HUES6 (cell line): ENCODE data around the gene SLMAP.

Experiments used
- H3K27ac ChIP-seq: 2 replicates; pipeline ENCODE4 v1.7.0; 2013; ENCODE audit warnings: low read depth, mild to moderate bottlenecking, low read length, inconsistent platforms
- H3K27me3 ChIP-seq: 2 replicates; pipeline ENCODE4 v1.6.1; 2013; ENCODE audit warnings: low read length; ENCODE audit not compliant: control insufficient read depth, insufficient read depth
- H3K36me3 ChIP-seq: 2 replicates; pipeline ENCODE4 v1.6.1; 2013; ENCODE audit warnings: low read length; ENCODE audit not compliant: control insufficient read depth, insufficient read depth
- H3K4me1 ChIP-seq: 2 replicates; pipeline ENCODE4 v1.6.1; 2013; ENCODE audit warnings: low read length; ENCODE audit not compliant: control insufficient read depth, insufficient read depth
- H3K4me3 ChIP-seq: 2 replicates; pipeline ENCODE4 v1.5.1; 2013; ENCODE audit warnings: low read depth, low read length
- H3K9ac ChIP-seq: one replicate; pipeline ENCODE4 v1.6.1; 2013; ENCODE audit warnings: mild to moderate bottlenecking, low read length
- H3K9me3 ChIP-seq: 2 replicates; pipeline ENCODE4 v1.6.1; 2013; ENCODE audit warnings: low read depth, low read length; ENCODE audit not compliant: control insufficient read depth, insufficient read depth

SLMAP gene, protein sequence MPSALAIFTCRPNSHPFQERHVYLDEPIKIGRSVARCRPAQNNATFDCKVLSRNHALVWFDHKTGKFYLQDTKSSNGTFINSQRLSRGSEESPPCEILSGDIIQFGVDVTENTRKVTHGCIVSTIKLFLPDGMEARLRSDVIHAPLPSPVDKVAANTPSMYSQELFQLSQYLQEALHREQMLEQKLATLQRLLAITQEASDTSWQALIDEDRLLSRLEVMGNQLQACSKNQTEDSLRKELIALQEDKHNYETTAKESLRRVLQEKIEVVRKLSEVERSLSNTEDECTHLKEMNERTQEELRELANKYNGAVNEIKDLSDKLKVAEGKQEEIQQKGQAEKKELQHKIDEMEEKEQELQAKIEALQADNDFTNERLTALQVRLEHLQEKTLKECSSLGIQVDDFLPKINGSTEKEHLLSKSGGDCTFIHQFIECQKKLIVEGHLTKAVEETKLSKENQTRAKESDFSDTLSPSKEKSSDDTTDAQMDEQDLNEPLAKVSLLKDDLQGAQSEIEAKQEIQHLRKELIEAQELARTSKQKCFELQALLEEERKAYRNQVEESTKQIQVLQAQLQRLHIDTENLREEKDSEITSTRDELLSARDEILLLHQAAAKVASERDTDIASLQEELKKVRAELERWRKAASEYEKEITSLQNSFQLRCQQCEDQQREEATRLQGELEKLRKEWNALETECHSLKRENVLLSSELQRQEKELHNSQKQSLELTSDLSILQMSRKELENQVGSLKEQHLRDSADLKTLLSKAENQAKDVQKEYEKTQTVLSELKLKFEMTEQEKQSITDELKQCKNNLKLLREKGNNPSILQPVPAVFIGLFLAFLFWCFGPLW

DNA sequence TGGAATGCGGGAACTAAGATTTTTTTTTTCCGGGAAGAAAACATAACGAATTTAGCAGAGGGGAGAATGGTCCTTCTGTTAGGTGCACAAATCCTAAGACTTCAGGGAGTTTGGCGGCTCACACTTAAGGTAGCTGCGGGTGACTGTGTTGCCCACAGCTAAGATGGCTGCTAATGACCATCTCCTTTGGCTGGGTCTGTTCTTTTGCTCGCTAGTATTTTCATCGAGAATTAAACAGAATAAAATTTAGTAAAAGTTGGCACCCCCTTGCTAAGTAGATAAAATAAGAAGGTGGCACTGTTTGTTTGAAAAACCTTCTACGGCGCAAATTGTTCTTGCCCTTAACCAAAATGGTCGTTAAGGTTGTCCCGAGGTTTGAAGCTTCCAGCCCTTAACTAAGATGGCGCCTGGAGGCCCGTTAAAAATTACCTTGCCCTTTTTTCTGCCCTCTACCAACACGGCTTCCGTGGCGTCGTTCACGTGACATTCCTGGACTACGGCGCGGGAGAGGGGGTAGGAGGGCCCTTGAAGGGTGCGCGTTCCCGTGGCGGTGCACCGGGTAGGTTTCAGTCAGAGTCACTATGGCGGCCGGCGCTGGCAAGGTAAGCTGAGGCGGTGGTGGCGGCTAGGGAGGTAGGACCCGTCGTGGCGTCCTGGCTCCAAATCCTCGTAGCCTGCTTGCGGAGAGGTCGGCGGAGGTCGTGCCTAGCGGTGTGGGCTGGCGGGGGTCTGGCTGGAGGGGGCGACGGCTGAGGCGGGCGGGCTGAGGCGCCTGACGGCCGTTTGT lies at the start of gene SLMAP:
TSS of gene SLMAP (plus strand) at position 569 of the 787 bp plus-strand sequence. CDS start 1,343 bp downstream, outside the sequence.
- Histone ChIP-seq H3K4me1 (peaks cover 8% of the 10 kb centered on the region; the same call in 1 of the 2 replicates), H3K9me3 (no peaks in the 10 kb centered on the region), H3K27me3 (no peaks in the 10 kb centered on the region), H3K9ac (peak within 1 kb of the TSS; percentile 90), H3K36me3 (peaks cover 14% of the 10 kb centered on the region), H3K4me3 (peak within 1 kb of the TSS; percentile 81), H3K27ac (peak within 1 kb of the TSS; percentile 97)

DNA sequence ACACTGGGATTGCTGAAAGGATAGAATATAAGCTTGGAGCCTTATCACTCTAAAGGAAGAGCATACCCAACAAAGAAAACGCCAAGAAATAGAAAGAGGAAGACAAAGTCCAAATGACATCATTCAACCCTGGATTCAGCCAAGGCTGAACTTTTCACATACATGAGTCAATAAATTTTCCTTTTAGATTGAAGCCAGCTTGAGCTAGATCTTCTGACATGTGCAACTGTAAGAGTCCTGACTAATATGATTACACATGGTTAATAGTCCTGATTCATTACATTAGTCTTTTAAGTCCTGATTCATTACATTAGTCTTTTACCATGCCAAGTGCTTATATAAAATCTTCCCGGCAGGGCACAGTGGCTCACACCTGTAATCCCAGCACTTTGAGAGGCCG lies 49.6 kb upstream of the SLMAP start:
- no peaks in the 10 kb centered on the region for H3K36me3 ChIP-seq
- H3K4me1 ChIP-seq: no peaks in the 10 kb centered on the region
- no peak overlapping the region for H3K9ac ChIP-seq
- H3K27ac ChIP-seq: no peak overlapping the region
- H3K27me3 ChIP-seq: no peaks in the 10 kb centered on the region
- no peak overlapping the region for H3K4me3 ChIP-seq
- peaks cover 5% of the 10 kb centered on the region for H3K9me3 ChIP-seq

DNA sequence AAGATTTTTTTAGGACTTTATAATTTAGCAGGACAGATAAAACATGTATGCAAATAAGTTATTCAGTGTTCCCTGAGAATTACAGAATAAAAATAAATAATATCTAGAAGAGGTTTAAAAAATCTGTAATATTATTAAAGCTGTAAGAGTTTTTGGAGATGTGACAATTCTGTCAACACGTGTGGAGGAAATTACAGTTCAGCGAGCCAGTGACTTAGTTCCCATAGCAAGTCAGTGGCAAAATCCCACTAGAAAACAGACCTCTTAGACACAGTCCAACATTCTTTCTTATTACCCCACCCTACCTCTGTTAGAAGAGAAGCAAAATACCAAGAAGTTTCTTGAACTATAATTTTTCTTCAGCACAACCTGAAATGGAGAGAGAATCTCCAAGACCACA lies 47.1 kb upstream of the SLMAP start:
- Histone ChIP-seq H3K4me3 (no peak overlapping the region), H3K36me3 (no peaks in the 10 kb centered on the region), H3K27ac (no peak overlapping the region), H3K4me1 (no peaks in the 10 kb centered on the region), H3K9me3 (peaks cover 5% of the 10 kb centered on the region), H3K27me3 (no peaks in the 10 kb centered on the region), H3K9ac (no peak overlapping the region)

DNA sequence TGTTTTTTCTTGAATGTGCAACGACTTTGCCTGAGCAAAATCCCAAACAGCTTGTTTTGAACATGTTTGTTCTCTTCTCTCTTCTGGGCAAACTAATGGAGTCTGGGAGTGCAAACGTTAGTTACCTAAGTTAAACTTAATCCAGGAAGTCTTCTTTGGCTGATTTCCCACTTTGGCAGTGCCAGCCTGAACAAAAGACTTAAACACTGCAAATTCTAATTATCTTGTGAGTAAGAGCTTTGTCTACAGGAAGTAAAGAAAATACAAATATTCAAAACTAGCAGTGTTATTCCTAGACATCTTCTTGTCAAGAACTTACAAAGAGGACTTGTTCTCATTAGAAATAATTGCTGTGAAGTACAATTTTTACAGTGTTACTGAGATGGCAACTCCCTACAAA lies 46.5 kb upstream of the SLMAP start:
- no peak overlapping the region for H3K27ac ChIP-seq
- peaks cover 5% of the 10 kb centered on the region for H3K9me3 ChIP-seq
- no peaks in the 10 kb centered on the region for H3K36me3 ChIP-seq
- H3K4me3 ChIP-seq: no peak overlapping the region
- H3K4me1 ChIP-seq: no peaks in the 10 kb centered on the region
- no peak overlapping the region for H3K9ac ChIP-seq
- no peaks in the 10 kb centered on the region for H3K27me3 ChIP-seq

DNA sequence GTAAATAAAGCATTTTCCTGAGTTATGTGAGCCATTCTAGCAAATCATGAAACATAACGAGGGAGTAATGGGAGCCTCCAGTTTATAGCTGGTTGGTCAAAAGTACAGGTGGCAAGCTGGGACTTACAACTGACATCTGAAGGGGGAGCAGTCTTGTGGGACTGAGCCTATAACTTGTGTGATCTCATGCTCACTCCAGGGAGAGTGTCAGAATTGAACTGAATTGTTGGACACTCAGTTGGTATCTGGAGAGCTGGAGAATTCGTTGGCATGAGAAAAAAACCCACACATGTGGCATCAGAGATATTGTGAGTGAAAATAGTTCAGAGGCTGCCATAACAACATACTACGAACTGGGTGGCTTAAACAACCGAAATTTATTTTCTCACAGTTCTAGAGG lies 40.4 kb upstream of the SLMAP start:
- H3K9me3 ChIP-seq: no peaks in the 10 kb centered on the region
- no peak overlapping the region for H3K4me3 ChIP-seq
- no peak overlapping the region for H3K27ac ChIP-seq

DNA sequence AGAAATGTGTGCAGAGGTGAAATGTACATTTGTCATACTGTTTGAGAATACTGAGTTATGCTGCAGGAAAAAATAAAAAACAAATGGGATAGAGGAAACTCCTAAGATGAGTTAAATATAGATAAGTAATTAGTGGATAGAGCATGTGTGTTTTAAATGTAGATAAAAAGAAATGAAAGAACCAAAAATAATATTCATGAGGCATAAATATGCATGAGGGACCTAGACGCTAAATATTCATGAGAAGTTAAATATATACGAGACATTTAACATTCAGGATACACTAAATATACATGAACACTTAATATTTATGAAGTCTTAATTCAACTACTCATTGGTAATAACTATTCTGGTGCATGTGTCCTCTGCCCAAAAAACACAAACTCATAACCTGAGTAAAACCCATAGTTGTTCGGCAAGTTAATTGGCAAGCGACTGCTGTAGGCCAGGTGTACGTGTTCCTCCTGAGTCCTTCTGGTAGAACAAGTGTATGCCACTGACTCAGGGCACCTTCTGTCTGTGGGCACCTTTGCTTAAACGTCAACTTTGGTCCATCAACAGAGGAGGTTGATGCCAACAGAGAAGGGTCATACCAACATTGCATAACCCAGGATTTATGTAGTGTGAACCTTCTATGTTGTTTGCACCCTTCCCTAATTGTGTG lies 38.8 kb upstream of the SLMAP start:
- H3K27ac ChIP-seq: no peak overlapping the region
- no peaks in the 10 kb centered on the region for H3K36me3 ChIP-seq
- no peaks in the 10 kb centered on the region for H3K4me1 ChIP-seq
- H3K9me3 ChIP-seq: no peaks in the 10 kb centered on the region
- no peaks in the 10 kb centered on the region for H3K27me3 ChIP-seq
- H3K9ac ChIP-seq: no peak overlapping the region
- no peak overlapping the region for H3K4me3 ChIP-seq

More for the DNA sequence above, 40.4 kb upstream of the SLMAP start:
- Histone ChIP-seq H3K36me3 (no peaks in the 10 kb centered on the region), H3K9ac (no peak overlapping the region), H3K27me3 (no peaks in the 10 kb centered on the region), H3K4me1 (no peaks in the 10 kb centered on the region)

DNA sequence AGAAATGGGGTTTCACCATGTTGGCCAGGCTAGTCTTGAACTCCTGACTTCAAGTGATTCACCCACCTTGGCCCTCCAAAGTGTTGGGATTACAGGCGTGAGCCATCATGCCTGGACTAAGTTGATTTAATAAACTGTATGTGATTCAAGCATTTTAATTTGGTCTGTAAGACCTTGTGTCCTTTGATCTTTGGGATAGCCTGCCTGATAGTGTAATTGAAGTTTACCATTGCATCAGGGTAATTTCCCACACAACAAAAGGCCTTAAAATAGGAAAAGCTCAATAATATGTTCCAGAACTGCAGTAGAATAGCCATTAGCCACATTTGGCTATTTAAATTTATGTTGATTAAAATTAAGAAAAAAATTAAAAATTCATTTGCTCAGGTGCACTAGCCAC lies 38.0 kb upstream of the SLMAP start:
- no peaks in the 10 kb centered on the region for H3K9me3 ChIP-seq
- no peak overlapping the region for H3K9ac ChIP-seq
- no peak overlapping the region for H3K4me3 ChIP-seq
- H3K27me3 ChIP-seq: no peaks in the 10 kb centered on the region
- no peak overlapping the region for H3K27ac ChIP-seq
- no peaks in the 10 kb centered on the region for H3K36me3 ChIP-seq
- no peaks in the 10 kb centered on the region for H3K4me1 ChIP-seq

DNA sequence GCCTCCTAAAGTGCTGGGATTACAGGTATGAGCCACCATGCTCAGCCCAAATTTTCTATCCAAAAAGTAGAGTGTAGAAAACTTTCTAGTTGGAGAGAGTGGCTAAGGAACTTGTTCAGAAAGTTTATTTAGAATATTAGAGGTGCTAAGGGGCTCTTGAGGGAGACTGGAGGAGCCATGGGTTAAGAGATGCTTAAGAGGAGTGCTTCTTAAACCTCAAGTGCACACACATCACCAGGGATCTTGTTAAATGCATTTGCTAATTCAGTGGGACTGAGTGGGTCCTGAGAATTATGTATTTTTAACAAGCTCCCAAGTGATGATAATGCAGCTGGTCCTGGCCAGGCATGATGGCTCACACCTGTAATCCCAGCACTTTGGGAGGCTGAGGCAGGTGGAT lies 29.7 kb upstream of the SLMAP start:
- H3K9me3 ChIP-seq: no peaks in the 10 kb centered on the region
- H3K36me3 ChIP-seq: no peaks in the 10 kb centered on the region
- H3K27me3 ChIP-seq: no peaks in the 10 kb centered on the region
- H3K4me1 ChIP-seq: no peaks in the 10 kb centered on the region
- H3K27ac ChIP-seq: no peak overlapping the region
- no peak overlapping the region for H3K9ac ChIP-seq
- H3K4me3 ChIP-seq: no peak overlapping the region

DNA sequence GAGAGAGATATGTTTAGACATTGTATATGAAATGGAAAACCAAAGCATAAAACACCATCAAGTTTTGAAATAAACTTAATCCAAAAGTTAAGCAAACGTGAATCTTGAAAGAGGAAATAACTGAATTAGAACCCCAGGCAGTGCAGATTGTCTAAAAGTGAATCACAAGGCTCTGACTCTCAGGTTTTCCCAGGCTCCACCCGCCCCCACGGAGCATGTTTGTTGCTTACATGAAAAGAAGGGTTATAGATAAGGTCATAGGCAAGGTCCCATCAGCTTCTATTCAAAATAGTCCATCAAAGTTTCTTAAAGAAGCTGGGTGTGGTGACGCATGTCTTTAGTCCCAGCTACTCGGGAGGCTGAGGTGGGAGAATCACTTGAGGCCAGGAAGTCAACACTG lies 29.0 kb upstream of the SLMAP start:
- no peak overlapping the region for H3K27ac ChIP-seq
- no peaks in the 10 kb centered on the region for H3K9me3 ChIP-seq
- H3K4me1 ChIP-seq: no peaks in the 10 kb centered on the region
- no peak overlapping the region for H3K4me3 ChIP-seq
- no peaks in the 10 kb centered on the region for H3K36me3 ChIP-seq
- no peak overlapping the region for H3K9ac ChIP-seq
- no peaks in the 10 kb centered on the region for H3K27me3 ChIP-seq

DNA sequence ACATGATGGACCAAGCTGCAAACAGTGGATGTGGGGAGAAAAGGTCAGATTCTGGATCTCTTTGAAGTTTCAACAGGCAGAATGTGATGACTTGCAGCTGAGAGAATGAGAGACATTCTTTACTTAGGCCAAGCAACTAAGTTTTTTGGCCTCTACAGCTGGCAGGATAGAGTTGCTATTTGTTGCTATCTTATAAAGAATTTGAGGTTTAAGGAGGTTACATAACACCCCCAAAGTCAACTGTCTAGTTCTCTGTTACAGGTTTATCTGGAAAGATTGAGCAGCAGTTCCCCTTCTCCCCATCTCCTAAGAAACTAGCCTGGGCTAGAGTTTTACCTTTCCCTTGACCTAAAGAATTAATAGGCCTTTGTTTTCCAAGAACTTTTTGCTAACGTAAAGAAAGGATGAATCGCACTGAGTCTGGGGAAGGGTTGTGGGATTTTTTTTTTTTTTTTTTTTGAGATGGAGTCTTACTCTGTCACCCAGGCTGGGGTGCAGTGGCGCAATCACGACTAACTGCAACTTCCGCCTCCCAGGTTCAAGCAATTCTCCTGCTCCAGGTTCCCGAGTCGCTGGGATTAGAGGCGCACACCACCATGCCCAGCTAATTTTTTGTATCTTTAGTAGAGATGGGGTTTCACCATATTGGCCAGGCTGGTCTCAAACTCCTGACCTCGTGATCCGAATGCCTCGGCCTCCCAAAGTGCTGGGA lies 26.6 kb upstream of the SLMAP start:
- H3K9ac ChIP-seq: no peak overlapping the region
- no peaks in the 10 kb centered on the region for H3K36me3 ChIP-seq
- H3K27me3 ChIP-seq: no peaks in the 10 kb centered on the region
- H3K4me3 ChIP-seq: no peak overlapping the region
- no peaks in the 10 kb centered on the region for H3K9me3 ChIP-seq
- no peaks in the 10 kb centered on the region for H3K4me1 ChIP-seq
- H3K27ac ChIP-seq: no peak overlapping the region
